ENCODE results near the gene HOXA11. TPM values are rescaled to one million over a fixed set of nuclear protein-coding genes. Genes with fewer than 3 reads are reported as not detected.

The HOXA11 gene
- polyA plus RNA-seq, result 1 to 10 TPM in 1 of 3 donors, under 1 TPM in 1, not detected in 1; 0.41 to 4.3 TPM

GRCh38 chr7:27185013-27185853, at the start of gene HOXA11:
Gene HOXA11 (minus strand): TSS chr7:27185232. CDS start chr7:27185144, 88 bp downstream.
- H3K27ac ChIP-seq (ENCODE audit: low read depth, low read length), result no peak within 1 kb of the TSS
- 4 to 7% (median 7%) methylated on average over 43 of the region's 43 CpGs for WGBS, 3 donors

GRCh38 chr7:27229448-27229847, 44.4 kb upstream of the HOXA11 start:
- H3K27ac ChIP-seq (ENCODE audit: low read depth, low read length), result no peak overlapping the region
- 78 to 90% (median 86%) methylated on average over 4 of the region's 4 CpGs for WGBS, 3 donors

- 8 to 13% (median 11%) methylated on average over 59 to 61 of the region's 61 CpGs for WGBS, 3 donors
- no peak overlapping the region for H3K27ac ChIP-seq (ENCODE audit: low read depth, low read length)
These were observed 40.2 kb upstream of the HOXA11 start for GRCh38 chr7:27224983-27225934.

- H3K27ac ChIP-seq (ENCODE audit: low read depth, low read length), result no peak overlapping the region
These were observed 39.0 kb upstream of the HOXA11 start for GRCh38 chr7:27223941-27224575.

GRCh38 chr7:27221201-27221797, 36.3 kb upstream of the HOXA11 start:
- H3K27ac ChIP-seq (ENCODE audit: low read depth, low read length), result no peak overlapping the region
- 92 to 95% (median 92%) methylated on average over 3 of the region's 3 CpGs for WGBS, 3 donors

GRCh38 chr7:27220440-27220955, 35.5 kb upstream of the HOXA11 start:
- WGBS, 3 donors, result 12 to 20% (median 15%) methylated on average over 40 to 45 of the region's 45 CpGs
- no peak overlapping the region for H3K27ac ChIP-seq (ENCODE audit: low read depth, low read length)

- WGBS, 3 donors, result 50 to 77% (median 66%) methylated on average over 4 of the region's 4 CpGs
- no peak overlapping the region for H3K27ac ChIP-seq (ENCODE audit: low read depth, low read length)
These were observed 34.8 kb upstream of the HOXA11 start for GRCh38 chr7:27219821-27220220.

GRCh38 chr7:27217951-27218350, 32.9 kb upstream of the HOXA11 start:
- no peak overlapping the region for H3K27ac ChIP-seq (ENCODE audit: low read depth, low read length)

- H3K27ac ChIP-seq (ENCODE audit: low read depth, low read length), result no peak overlapping the region
- 75 to 86% (median 85%) methylated on average over 2 of the region's 2 CpGs for WGBS, 3 donors
These were observed 30.3 kb upstream of the HOXA11 start for GRCh38 chr7:27215356-27215755.

GRCh38 chr7:27214239-27214950, 29.4 kb upstream of the HOXA11 start:
- 59 to 76% (median 75%) methylated on average over 8 of the region's 8 CpGs for WGBS, 3 donors
- no peak overlapping the region for H3K27ac ChIP-seq (ENCODE audit: low read depth, low read length)

- WGBS, 3 donors, result 22 to 54% (median 47%) methylated on average over 50 of the region's 50 CpGs
- H3K27ac ChIP-seq (ENCODE audit: low read depth, low read length), result no peak overlapping the region
These were observed 28.6 kb upstream of the HOXA11 start for GRCh38 chr7:27213433-27214238.

- WGBS, 3 donors, result 10 to 23% (median 12%) methylated on average over 45 to 52 of the region's 52 CpGs
- H3K27ac ChIP-seq (ENCODE audit: low read depth, low read length), result no peak overlapping the region
These were observed 27.7 kb upstream of the HOXA11 start for GRCh38 chr7:27212497-27213432.

- 30 to 50% (median 37%) methylated on average over 3 of the region's 3 CpGs for WGBS, 3 donors
- H3K27ac ChIP-seq (ENCODE audit: low read depth, low read length), result no peak overlapping the region
These were observed 26.8 kb upstream of the HOXA11 start for GRCh38 chr7:27211764-27212204.

- WGBS, 3 donors, result 77 to 92% (median 82%) methylated on average over 1 of the region's 1 CpG
- H3K27ac ChIP-seq (ENCODE audit: low read depth, low read length), result no peak overlapping the region
These were observed 26.0 kb upstream of the HOXA11 start for GRCh38 chr7:27211084-27211446.

GRCh38 chr7:27210441-27211083, 25.5 kb upstream of the HOXA11 start:
- WGBS, 3 donors, result 4 to 13% (median 11%) methylated on average over 32 of the region's 32 CpGs
- no peak overlapping the region for H3K27ac ChIP-seq (ENCODE audit: low read depth, low read length)
